ENCODE results near the gene BPIFB4. TPM values are rescaled to one million over a fixed set of nuclear protein-coding genes. Genes with fewer than 3 reads are reported as not detected.

The BPIFB4 gene
- polyA plus RNA-seq, 1 of the 3 experiments (the other 2 are of a cell fraction): not detected

DNA sequence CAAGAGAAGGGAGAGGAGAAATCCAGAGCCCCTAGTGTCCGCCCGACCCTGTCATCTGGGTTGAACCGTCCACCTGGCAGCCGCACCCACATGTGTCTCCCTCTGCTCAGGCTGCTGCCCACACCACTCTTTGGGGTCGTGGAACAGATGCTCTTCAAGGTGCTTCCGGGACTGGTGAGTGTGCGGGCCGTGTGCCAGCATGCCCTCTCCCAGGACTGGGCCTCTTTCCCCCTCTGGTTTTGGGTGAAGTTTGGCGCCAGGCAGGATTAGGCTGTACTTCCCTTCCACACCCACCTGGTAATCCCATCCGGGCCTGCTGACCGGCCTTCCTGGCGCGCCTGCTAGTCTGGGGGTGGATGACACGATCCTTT is 17.8 kb upstream of the BPIFB4 start:
- no peak for DNase-seq
- Histone ChIP-seq H3K36me3 (replicated peaks in 1 of 2; ENCODE audit: control insufficient read depth in 1 of 2, insufficient read depth in 2 of 2, low read length in 1 of 2) (no peaks in the 10 kb centered on the region), H3K27ac (ENCODE audit: low read depth in 2 of 2, low read length in 1 of 2) (no peak overlapping the region), H3K4me2 (no peak overlapping the region), H3K27me3 (ENCODE audit: insufficient read depth) (peaks cover 30% of the 10 kb centered on the region; the same call in 1 of the 2 replicates), H3K79me2 (ENCODE audit: insufficient read depth) (no peaks in the 10 kb centered on the region), H4K20me1 (ENCODE audit: insufficient read depth) (no peaks in the 10 kb centered on the region), H3K4me1 (ENCODE audit: control insufficient read depth in 1 of 2, insufficient read depth in 2 of 2, low read depth in 1 of 2, low read length in 1 of 2) (no peaks in the 10 kb centered on the region), H3K9me2 (no peaks in the 10 kb centered on the region), H3K9me3 (no peaks in the 10 kb centered on the region), H3K9ac (no peak overlapping the region), H3F3A (replicated peaks; ENCODE audit: insufficient read depth) (no peaks in the 10 kb centered on the region), H2AFZ (ENCODE audit: low read depth) (no peak overlapping the region), H3K4me3 (ENCODE audit: low read depth in 2 of 2, low read length in 1 of 2) (no peak overlapping the region)
- TF ChIP-seq, protein P1, sequence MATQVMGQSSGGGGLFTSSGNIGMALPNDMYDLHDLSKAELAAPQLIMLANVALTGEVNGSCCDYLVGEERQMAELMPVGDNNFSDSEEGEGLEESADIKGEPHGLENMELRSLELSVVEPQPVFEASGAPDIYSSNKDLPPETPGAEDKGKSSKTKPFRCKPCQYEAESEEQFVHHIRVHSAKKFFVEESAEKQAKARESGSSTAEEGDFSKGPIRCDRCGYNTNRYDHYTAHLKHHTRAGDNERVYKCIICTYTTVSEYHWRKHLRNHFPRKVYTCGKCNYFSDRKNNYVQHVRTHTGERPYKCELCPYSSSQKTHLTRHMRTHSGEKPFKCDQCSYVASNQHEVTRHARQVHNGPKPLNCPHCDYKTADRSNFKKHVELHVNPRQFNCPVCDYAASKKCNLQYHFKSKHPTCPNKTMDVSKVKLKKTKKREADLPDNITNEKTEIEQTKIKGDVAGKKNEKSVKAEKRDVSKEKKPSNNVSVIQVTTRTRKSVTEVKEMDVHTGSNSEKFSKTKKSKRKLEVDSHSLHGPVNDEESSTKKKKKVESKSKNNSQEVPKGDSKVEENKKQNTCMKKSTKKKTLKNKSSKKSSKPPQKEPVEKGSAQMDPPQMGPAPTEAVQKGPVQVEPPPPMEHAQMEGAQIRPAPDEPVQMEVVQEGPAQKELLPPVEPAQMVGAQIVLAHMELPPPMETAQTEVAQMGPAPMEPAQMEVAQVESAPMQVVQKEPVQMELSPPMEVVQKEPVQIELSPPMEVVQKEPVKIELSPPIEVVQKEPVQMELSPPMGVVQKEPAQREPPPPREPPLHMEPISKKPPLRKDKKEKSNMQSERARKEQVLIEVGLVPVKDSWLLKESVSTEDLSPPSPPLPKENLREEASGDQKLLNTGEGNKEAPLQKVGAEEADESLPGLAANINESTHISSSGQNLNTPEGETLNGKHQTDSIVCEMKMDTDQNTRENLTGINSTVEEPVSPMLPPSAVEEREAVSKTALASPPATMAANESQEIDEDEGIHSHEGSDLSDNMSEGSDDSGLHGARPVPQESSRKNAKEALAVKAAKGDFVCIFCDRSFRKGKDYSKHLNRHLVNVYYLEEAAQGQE (IDR thresholded peaks at IDR 0.05; ENCODE audit: low read depth, low read length): no peak
- no peak for TF ChIP-seq RAD21 (IDR thresholded peaks at IDR 0.05; ENCODE audit: low read length)
- TF ChIP-seq, protein P2, sequence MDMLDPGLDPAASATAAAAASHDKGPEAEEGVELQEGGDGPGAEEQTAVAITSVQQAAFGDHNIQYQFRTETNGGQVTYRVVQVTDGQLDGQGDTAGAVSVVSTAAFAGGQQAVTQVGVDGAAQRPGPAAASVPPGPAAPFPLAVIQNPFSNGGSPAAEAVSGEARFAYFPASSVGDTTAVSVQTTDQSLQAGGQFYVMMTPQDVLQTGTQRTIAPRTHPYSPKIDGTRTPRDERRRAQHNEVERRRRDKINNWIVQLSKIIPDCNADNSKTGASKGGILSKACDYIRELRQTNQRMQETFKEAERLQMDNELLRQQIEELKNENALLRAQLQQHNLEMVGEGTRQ (IDR thresholded peaks at IDR 0.05; ENCODE audit: borderline replicate concordance, low read depth, low read length): no peak
- TF ChIP-seq NFIC (IDR thresholded peaks at IDR 0.05; ENCODE audit: borderline replicate concordance): no peak
- TF ChIP-seq RFX5 (IDR thresholded peaks at IDR 0.05; ENCODE audit: low read length): no peak
- no peak for TF ChIP-seq MXI1 (IDR thresholded peaks at IDR 0.05; ENCODE audit: low read depth, low read length)
- TF ChIP-seq SIN3A (IDR thresholded peaks at IDR 0.05; ENCODE audit: borderline replicate concordance, low read depth, low read length): no peak
- TF ChIP-seq TCF12 (IDR thresholded peaks at IDR 0.05): no peak
- TF ChIP-seq, protein P3, sequence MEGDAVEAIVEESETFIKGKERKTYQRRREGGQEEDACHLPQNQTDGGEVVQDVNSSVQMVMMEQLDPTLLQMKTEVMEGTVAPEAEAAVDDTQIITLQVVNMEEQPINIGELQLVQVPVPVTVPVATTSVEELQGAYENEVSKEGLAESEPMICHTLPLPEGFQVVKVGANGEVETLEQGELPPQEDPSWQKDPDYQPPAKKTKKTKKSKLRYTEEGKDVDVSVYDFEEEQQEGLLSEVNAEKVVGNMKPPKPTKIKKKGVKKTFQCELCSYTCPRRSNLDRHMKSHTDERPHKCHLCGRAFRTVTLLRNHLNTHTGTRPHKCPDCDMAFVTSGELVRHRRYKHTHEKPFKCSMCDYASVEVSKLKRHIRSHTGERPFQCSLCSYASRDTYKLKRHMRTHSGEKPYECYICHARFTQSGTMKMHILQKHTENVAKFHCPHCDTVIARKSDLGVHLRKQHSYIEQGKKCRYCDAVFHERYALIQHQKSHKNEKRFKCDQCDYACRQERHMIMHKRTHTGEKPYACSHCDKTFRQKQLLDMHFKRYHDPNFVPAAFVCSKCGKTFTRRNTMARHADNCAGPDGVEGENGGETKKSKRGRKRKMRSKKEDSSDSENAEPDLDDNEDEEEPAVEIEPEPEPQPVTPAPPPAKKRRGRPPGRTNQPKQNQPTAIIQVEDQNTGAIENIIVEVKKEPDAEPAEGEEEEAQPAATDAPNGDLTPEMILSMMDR (IDR thresholded peaks at IDR 0.05): no peak
- TF ChIP-seq TAF1 (IDR thresholded peaks at IDR 0.05; ENCODE audit: borderline replicate concordance, low read depth, low read length): no peak
- TF ChIP-seq JUND (IDR thresholded peaks at IDR 0.05): no peak
- WGBS (ENCODE audit: low lambda C conversion rate): 75% methylated on average over 7 of the region's 14 CpGs
- ChIA-PET POLR2A (no interaction called here), CTCF (interaction anchor here (1.2 kb wide), 1 partner anchor 16 kb away, joined by 3 read pairs; no protein-coding TSS in a partner anchor)
